Measurements from ENCODE around the gene FARP2. TPM values are rescaled to one million over a fixed set of nuclear protein-coding genes. Genes with fewer than 3 reads are reported as not detected.
A peak's percentile ranks its signal among the peaks of the same experiment; 100 is the strongest.

Gene FARP2
- total RNA-seq, 1 donor from 2014 or later: 67.7 TPM

GRCh38 chr2:241309684-241310117 is 46.4 kb upstream of the FARP2 start:
- DNase-seq: no peak
- TF ChIP-seq, protein P1, sequence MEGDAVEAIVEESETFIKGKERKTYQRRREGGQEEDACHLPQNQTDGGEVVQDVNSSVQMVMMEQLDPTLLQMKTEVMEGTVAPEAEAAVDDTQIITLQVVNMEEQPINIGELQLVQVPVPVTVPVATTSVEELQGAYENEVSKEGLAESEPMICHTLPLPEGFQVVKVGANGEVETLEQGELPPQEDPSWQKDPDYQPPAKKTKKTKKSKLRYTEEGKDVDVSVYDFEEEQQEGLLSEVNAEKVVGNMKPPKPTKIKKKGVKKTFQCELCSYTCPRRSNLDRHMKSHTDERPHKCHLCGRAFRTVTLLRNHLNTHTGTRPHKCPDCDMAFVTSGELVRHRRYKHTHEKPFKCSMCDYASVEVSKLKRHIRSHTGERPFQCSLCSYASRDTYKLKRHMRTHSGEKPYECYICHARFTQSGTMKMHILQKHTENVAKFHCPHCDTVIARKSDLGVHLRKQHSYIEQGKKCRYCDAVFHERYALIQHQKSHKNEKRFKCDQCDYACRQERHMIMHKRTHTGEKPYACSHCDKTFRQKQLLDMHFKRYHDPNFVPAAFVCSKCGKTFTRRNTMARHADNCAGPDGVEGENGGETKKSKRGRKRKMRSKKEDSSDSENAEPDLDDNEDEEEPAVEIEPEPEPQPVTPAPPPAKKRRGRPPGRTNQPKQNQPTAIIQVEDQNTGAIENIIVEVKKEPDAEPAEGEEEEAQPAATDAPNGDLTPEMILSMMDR (IDR thresholded peaks at IDR 0.05; ENCODE audit: partially characterized antibody, unreplicated experiment): no peak
- Mint-ChIP-seq H3K27ac (ENCODE audit: unreplicated experiment) (no peak overlapping the region), H3K4me1 (ENCODE audit: low read depth, unreplicated experiment) (peaks cover 18% of the 10 kb centered on the region), H3K27me3 (ENCODE audit: unreplicated experiment) (peaks cover 3% of the 10 kb centered on the region), H3K36me3 (ENCODE audit: unreplicated experiment) (no peaks in the 10 kb centered on the region), H3K9me3 (ENCODE audit: unreplicated experiment) (peaks cover 5% of the 10 kb centered on the region), H3K4me3 (ENCODE audit: unreplicated experiment) (no peak overlapping the region)

GRCh38 chr2:241310917-241311566 is 45.0 kb upstream of the FARP2 start:
- H3K36me3 Mint-ChIP-seq (ENCODE audit: unreplicated experiment): no peaks in the 10 kb centered on the region
- DNase-seq: no peak
- H3K27me3 Mint-ChIP-seq (ENCODE audit: unreplicated experiment): peaks cover 6% of the 10 kb centered on the region
- TF ChIP-seq, protein P1 (IDR thresholded peaks at IDR 0.05; ENCODE audit: partially characterized antibody, unreplicated experiment): no peak
- H3K27ac Mint-ChIP-seq (ENCODE audit: unreplicated experiment): no peak overlapping the region
- peaks cover 13% of the 10 kb centered on the region for H3K4me1 Mint-ChIP-seq (ENCODE audit: low read depth, unreplicated experiment)
- peaks cover 5% of the 10 kb centered on the region for H3K9me3 Mint-ChIP-seq (ENCODE audit: unreplicated experiment)
- H3K4me3 Mint-ChIP-seq (ENCODE audit: unreplicated experiment): no peak overlapping the region

DNA sequence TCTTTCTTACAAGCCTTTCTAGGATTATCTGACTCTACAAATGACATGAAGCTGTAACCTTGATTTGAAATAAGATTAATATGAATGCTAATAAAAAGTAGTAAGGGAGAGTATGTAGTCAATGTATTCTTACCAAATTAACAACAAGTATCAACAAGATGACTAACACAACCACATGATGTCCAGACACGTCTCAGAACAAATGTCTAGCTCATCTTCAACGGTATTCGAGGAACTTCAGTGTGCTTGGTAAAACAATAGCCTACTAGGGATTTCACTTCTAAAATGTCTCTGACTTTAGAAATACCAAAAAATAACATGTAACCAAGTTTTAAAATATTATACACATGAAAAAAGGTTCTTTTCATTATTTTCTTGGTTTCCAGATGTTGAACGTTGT is 44.0 kb upstream of the FARP2 start:
- no peaks in the 10 kb centered on the region for H3K36me3 Mint-ChIP-seq (ENCODE audit: unreplicated experiment)
- H3K4me1 Mint-ChIP-seq (ENCODE audit: low read depth, unreplicated experiment): peaks cover 17% of the 10 kb centered on the region
- H3K27me3 Mint-ChIP-seq (ENCODE audit: unreplicated experiment): peaks cover 10% of the 10 kb centered on the region
- no peak overlapping the region for H3K27ac Mint-ChIP-seq (ENCODE audit: unreplicated experiment)
- TF ChIP-seq, protein P1 (IDR thresholded peaks at IDR 0.05; ENCODE audit: partially characterized antibody, unreplicated experiment): no peak
- no peak for DNase-seq
- H3K4me3 Mint-ChIP-seq (ENCODE audit: unreplicated experiment): no peak overlapping the region
- H3K9me3 Mint-ChIP-seq (ENCODE audit: unreplicated experiment): peaks cover 8% of the 10 kb centered on the region

GRCh38 chr2:241313543-241314095 is 42.5 kb upstream of the FARP2 start:
- TF ChIP-seq, protein P1 (IDR thresholded peaks at IDR 0.05; ENCODE audit: partially characterized antibody, unreplicated experiment): no peak
- no peak for DNase-seq
- Mint-ChIP-seq H3K36me3 (ENCODE audit: unreplicated experiment) (no peaks in the 10 kb centered on the region), H3K27me3 (ENCODE audit: unreplicated experiment) (peaks cover 10% of the 10 kb centered on the region), H3K27ac (ENCODE audit: unreplicated experiment) (no peak overlapping the region), H3K9me3 (ENCODE audit: unreplicated experiment) (peaks cover 8% of the 10 kb centered on the region), H3K4me3 (ENCODE audit: unreplicated experiment) (peak overlapping the region; percentile 89), H3K4me1 (ENCODE audit: low read depth, unreplicated experiment) (peaks cover 28% of the 10 kb centered on the region)
